Hepatocyte (in vitro differentiated cells): ENCODE results near the gene SLC23A2.

Source experiments
- CTCF ChIP-seq: fragments of 200-600 bp; sonication (generic); IDR thresholded peaks from 2 replicates; pipeline ENCODE4 v1.5.1; 2016; ENCODE audit warnings: antibody characterized with exemption, mild to moderate bottlenecking; ENCODE audit not compliant: poor library complexity
- EZH2phosphoT487 ChIP-seq: fragments of 200-600 bp; sonication (generic); IDR thresholded peaks from one replicate; pipeline ENCODE4 v1.6.1; 2018; ENCODE audit warnings: antibody characterized with exemption, mild to moderate bottlenecking, low read depth, moderate library complexity; ENCODE audit not compliant: unreplicated experiment, severe bottlenecking

DNA sequence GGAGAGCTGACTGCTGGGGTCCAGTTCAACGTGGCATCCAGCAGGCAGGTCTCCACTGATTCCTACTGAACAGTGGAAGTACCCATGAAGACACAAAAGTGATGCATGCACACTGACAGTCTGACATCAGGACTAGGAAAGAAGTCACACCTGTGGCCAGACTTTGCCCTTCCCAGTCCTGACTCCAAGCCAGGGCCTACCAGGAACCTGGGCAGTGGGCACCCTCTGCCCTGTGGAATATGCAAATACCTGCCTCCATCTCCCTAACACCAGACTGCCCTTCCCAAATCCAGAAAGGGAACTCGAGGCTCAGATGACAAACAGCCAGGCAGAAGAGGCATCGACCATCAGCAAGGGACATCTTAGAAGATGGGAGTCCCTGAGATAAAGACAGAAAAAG, 50.9 kb downstream of the SLC23A2 start:
- TF ChIP-seq CTCF (no peak), EZH2phosphoT487 (no peak)
